ENCODE measurements around the gene PTPN2. TPM values are rescaled to one million over a fixed set of nuclear protein-coding genes. Genes with fewer than 3 reads are reported as not detected.
A peak's percentile ranks its signal among the peaks of the same experiment; 100 is the strongest.

PTPN2 gene
- total RNA-seq, 1 donor from 2014 or later, result 38.5 TPM

GRCh38 chr18:12750076-12750714, 133.8 kb downstream of the PTPN2 start:
- DNase-seq (ENCODE audit: low read depth), result peak; percentile 98

GRCh38 chr18:12749121-12749520, 134.9 kb downstream of the PTPN2 start:
- peak; percentile 40 for DNase-seq (ENCODE audit: low read depth)

- peak; percentile 19 for DNase-seq (ENCODE audit: low read depth)
Observed at GRCh38 chr18:12748671-12749070, 135.4 kb downstream of the PTPN2 start.

- peak; percentile 89 for DNase-seq (ENCODE audit: low read depth)
Observed at GRCh38 chr18:12747530-12748315, 136.3 kb downstream of the PTPN2 start.

GRCh38 chr18:12745095-12745795, 138.8 kb downstream of the PTPN2 start:
- DNase-seq (ENCODE audit: low read depth), result no peak

GRCh38 chr18:12744103-12744502, 139.9 kb downstream of the PTPN2 start:
- peak; percentile 68 for DNase-seq (ENCODE audit: low read depth)

- no peak for DNase-seq (ENCODE audit: low read depth)
Observed at GRCh38 chr18:12742453-12742852, 141.6 kb downstream of the PTPN2 start.

Other genes starting within 250 kb of the PTPN2 start
- gene SPIRE1, start 226.1 kb downstream of the PTPN2 start, total RNA-seq, result 43.1 and 53.9 TPM in 2 replicates
- 5.8 and 9.7 TPM in 2 replicates for gene CEP76, start 181.5 kb downstream of the PTPN2 start, total RNA-seq
- 50.1 and 54.1 TPM in 2 replicates for gene PSMG2, start 181.2 kb downstream of the PTPN2 start, total RNA-seq
- gene SEH1L, start 63.8 kb upstream of the PTPN2 start, total RNA-seq, result 17.8 and 27.0 TPM in 2 replicates
- 15.3 and 17.0 TPM in 2 replicates for gene CEP192, start 107.1 kb upstream of the PTPN2 start, total RNA-seq